T47D (cell line): ENCODE data around the gene ADGRG3.

ENCODE experiments used
- DNase-seq, 2 experiments: peaks; one replicate each; pipeline versions ENCODE4 v3.0.0 to v3.0.0-alpha.2; 2011 to 2012; ENCODE audit warnings: low read depth in 1 of 2, low spot score in 1 of 2
- JUND ChIP-seq: IDR thresholded peaks from 2 replicates; pipeline ENCODE4 v1.6.1; 2012; ENCODE audit warnings: low read depth
- in situ Hi-C: cut with HindIII; loops from 2 replicates; pipeline ENCODE4 v1.10.0; 2016; ENCODE audit warnings: low sequenced_read_pairs, low pct_unique_long_range_greater_than_20kb

The ADGRG3 gene

GRCh38 chr16:57626420-57627170, 41.5 kb upstream of the ADGRG3 start:
- DNase-seq = no peak
- in situ Hi-C loops = no loop called here
- TF ChIP-seq JUND = no peak

GRCh38 chr16:57627184-57627871, 40.8 kb upstream of the ADGRG3 start:
- DNase-seq = peak; percentile 27 to 93
- TF ChIP-seq JUND = no peak
- in situ Hi-C loops = no loop called here

GRCh38 chr16:57628008-57628781, 39.9 kb upstream of the ADGRG3 start, which contains the start of gene ADGRG1:
Gene ADGRG1, plus strand, starts transcription at chr16:57628630. Its CDS starts 21,658 bp downstream, at chr16:57650288.
- in situ Hi-C loops = no loop called here
- TF ChIP-seq JUND = no peak

GRCh38 chr16:57628783-57629293, 39.3 kb upstream of the ADGRG3 start:
- in situ Hi-C loops = no loop called here
- DNase-seq = no peak
- TF ChIP-seq JUND = no peak

More at GRCh38 chr16:57628008-57628781, 39.9 kb upstream of the ADGRG3 start, which contains the start of gene ADGRG1:
- peak in 1 of 2 experiments; percentile 77 for DNase-seq

GRCh38 chr16:57629516-57630406, 38.3 kb upstream of the ADGRG3 start:
- in situ Hi-C loops = no loop called here
- TF ChIP-seq JUND = no peak
- DNase-seq = no peak

- no peak for DNase-seq
- no peak for TF ChIP-seq JUND
- in situ Hi-C loops = no loop called here
These were observed 37.7 kb upstream of the ADGRG3 start for GRCh38 chr16:57630407-57630797.

- in situ Hi-C loops = no loop called here
- TF ChIP-seq JUND = no peak
- no peak for DNase-seq
These were observed 36.9 kb upstream of the ADGRG3 start for GRCh38 chr16:57630931-57631845.

GRCh38 chr16:57632568-57632967, 35.5 kb upstream of the ADGRG3 start:
- DNase-seq = no peak
- no peak for TF ChIP-seq JUND
- in situ Hi-C loops = no loop called here

GRCh38 chr16:57633383-57634064, 34.6 kb upstream of the ADGRG3 start:
- no peak for TF ChIP-seq JUND

GRCh38 chr16:57634171-57634570, 33.9 kb upstream of the ADGRG3 start:
- in situ Hi-C loops = no loop called here
- no peak for DNase-seq
- no peak for TF ChIP-seq JUND

More at GRCh38 chr16:57633383-57634064, 34.6 kb upstream of the ADGRG3 start:
- no peak for DNase-seq
- in situ Hi-C loops = no loop called here
